HCT116 (cell line): Measurements from ENCODE around the gene POLN. TPM values are rescaled to one million over a fixed set of nuclear protein-coding genes. Genes with fewer than 3 reads are reported as not detected.

Source experiments
- ATAC-seq: fragments of 200-7000 bp; cut with Tn5 transposase; 2 replicates; pipeline ENCODE4 v1.9.1; 2020; ENCODE audit warnings: mild to moderate bottlenecking, moderate library complexity
- BruUV-seq: library from RNA; stranded (reverse); fragments of 400-500 nt; replicated peaks from 2 replicates; lab custom pipeline; 2021; lab: Mats Ljungman, UMichigan
- CTCF ChIA-PET: fragments of 300-600 bp; sonication (Branson Sonifier 250); formaldehyde crosslinking; loops from one replicate; lab custom pipeline; 2021; ENCODE audit warnings: antibody characterized with exemption; lab: Charles Lee
- POLR2A ChIA-PET: fragments of 300-600, 350-600 bp; sonication (Branson Sonifier 250); formaldehyde crosslinking; loops from one replicate; lab custom pipeline; 2021; ENCODE audit warnings: antibody characterized with exemption; lab: Charles Lee
- RAD21 ChIA-PET, 2 experiments: fragments of 300-600 bp; sonication (Branson Sonifier 250); formaldehyde crosslinking; loops; one replicate each; lab custom pipeline; 2023; ENCODE audit warnings: low total read pairs in 2 of 2; ENCODE audit not compliant: uncharacterized antibody in 2 of 2, unreplicated experiment in 2 of 2, low non-redundant PET in 1 of 2; lab: Charles Lee
- DNase-seq: peaks from one replicate; pipeline ENCODE4 v3.0.0-alpha.2; 2010; ENCODE audit warnings: low read depth, low spot score
- H2AFZ ChIP-seq: fragments of 200-600 bp; shearing (Covaris generic), sonication (generic); 2 replicates; pipeline ENCODE4 v1.6.1; 2017; ENCODE audit warnings: low read depth, mixed run types, mixed read lengths, antibody characterized with exemption, low read length; ENCODE audit not compliant: poor library complexity, severe bottlenecking
- H3K27ac ChIP-seq: 2 replicates; pipeline ENCODE4 v1.5.1; 2012; ENCODE audit warnings: low read depth, low read length
- H3K27me3 ChIP-seq: fragments of 200-600 bp; sonication (generic); 2 replicates; pipeline ENCODE4 v1.6.1; 2016; ENCODE audit warnings: mixed run types, low read length, mixed read lengths; ENCODE audit not compliant: insufficient read depth
- H3K36me3 ChIP-seq, 2 experiments: fragments of 200-500 bp in 1 of 2; fragments of 200-600 bp in 1 of 2; sonication (Bioruptor generic) in 1 of 2; sonication (generic) in 1 of 2; 2 replicates each; pipeline versions ENCODE4 v1.5.1 to v1.6.1; 2014 to 2016; ENCODE audit warnings: low read length in 2 of 2, inconsistent platforms in 1 of 2, mixed read lengths in 1 of 2, mixed run types in 1 of 2; ENCODE audit not compliant: insufficient read depth in 2 of 2, control insufficient read depth in 1 of 2
- H3K4me1 ChIP-seq, 2 experiments: fragments of 200-600 bp in 1 of 2; sonication (generic) in 1 of 2; 2 replicates each; pipeline versions ENCODE4 v1.5.1 to v1.6.1; 2012 to 2017; ENCODE audit warnings: low read length in 2 of 2, inconsistent platforms in 1 of 2, mild to moderate bottlenecking in 1 of 2, mixed read lengths in 1 of 2, mixed run types in 1 of 2, moderate library complexity in 1 of 2; ENCODE audit not compliant: insufficient read depth in 2 of 2, control insufficient read depth in 1 of 2
- H3K4me2 ChIP-seq: fragments of 200-600 bp; sonication (generic); 2 replicates; pipeline ENCODE4 v1.6.1; 2017; ENCODE audit warnings: mixed run types, low read length, mixed read lengths
- H3K4me3 ChIP-seq, 2 experiments: fragments of 200-600 bp in 1 of 2; sonication (generic) in 1 of 2; replicated peaks in 1 of 2; 2 replicates each; pipeline ENCODE4 v1.5.1; 2011 to 2016; ENCODE audit warnings: low read length in 2 of 2, control low read depth in 1 of 2, low read depth in 1 of 2, mild to moderate bottlenecking in 1 of 2, mixed read lengths in 1 of 2, mixed run types in 1 of 2
- H3K79me2 ChIP-seq: fragments of 200-600 bp; sonication (generic); 2 replicates; pipeline ENCODE4 v1.6.1; 2017; ENCODE audit warnings: mild to moderate bottlenecking, mixed run types, low read length, moderate library complexity, mixed read lengths; ENCODE audit not compliant: insufficient read depth
- H3K9ac ChIP-seq: fragments of 200-600 bp; sonication (generic); 2 replicates; pipeline ENCODE4 v1.6.1; 2016; ENCODE audit warnings: low read length, mixed read lengths
- H3K9me2 ChIP-seq: fragments of 200-600 bp; sonication (generic), shearing (Covaris generic); 2 replicates; pipeline ENCODE4 v1.6.1; 2017; ENCODE audit warnings: mixed run types, mild to moderate bottlenecking, moderate library complexity; ENCODE audit not compliant: insufficient read depth
- H3K9me3 ChIP-seq, 2 experiments: fragments of 200-500 bp in 1 of 2; fragments of 200-600 bp in 1 of 2; sonication (Bioruptor generic) in 1 of 2; sonication (generic) in 1 of 2; 2 replicates each; pipeline ENCODE4 v1.6.1; 2014 to 2017; ENCODE audit warnings: low read length in 2 of 2, mixed read lengths in 2 of 2, inconsistent platforms in 1 of 2, low read depth in 1 of 2, mild to moderate bottlenecking in 1 of 2, mixed run types in 1 of 2, moderate library complexity in 1 of 2; ENCODE audit not compliant: control insufficient read depth in 1 of 2, insufficient read depth in 1 of 2
- H4K20me1 ChIP-seq: fragments of 200-600 bp; sonication (generic), shearing (Covaris generic); 2 replicates; pipeline ENCODE4 v1.6.1; 2017; ENCODE audit warnings: mixed run types, mild to moderate bottlenecking, moderate library complexity; ENCODE audit not compliant: insufficient read depth
- ATF3 ChIP-seq: IDR thresholded peaks from 2 replicates; pipeline ENCODE4 v1.6.1; 2012
- CBX3 ChIP-seq: IDR thresholded peaks from 2 replicates; pipeline ENCODE4 v1.6.1; 2012; ENCODE audit warnings: low read depth
- CEBPB ChIP-seq: IDR thresholded peaks from 2 replicates; pipeline ENCODE4 v1.6.1; 2012; ENCODE audit warnings: low read depth
- MAX ChIP-seq: IDR thresholded peaks from 2 replicates; pipeline ENCODE4 v1.6.1; 2012
- POLR2A ChIP-seq: IDR thresholded peaks from 2 replicates; pipeline ENCODE4 v1.7.0; 2011; ENCODE audit warnings: borderline replicate concordance; ENCODE audit not compliant: insufficient read depth, insufficient read length; ENCODE audit errors: extremely low read depth
- POLR2AphosphoS5 ChIP-seq: IDR thresholded peaks from 2 replicates; pipeline ENCODE4 v1.6.1; 2011; ENCODE audit warnings: mild to moderate bottlenecking, low read depth, low read length, moderate library complexity
- RAD21 ChIP-seq: IDR thresholded peaks from 2 replicates; pipeline ENCODE4 v1.6.1; 2012; ENCODE audit warnings: low read depth, mild to moderate bottlenecking
- REST ChIP-seq: IDR thresholded peaks from 2 replicates; pipeline ENCODE4 v1.6.1; 2012; ENCODE audit warnings: low read depth
- SP1 ChIP-seq: IDR thresholded peaks from 2 replicates; pipeline ENCODE4 v1.6.1; 2012; ENCODE audit warnings: low read depth
- SRF ChIP-seq: IDR thresholded peaks from 2 replicates; pipeline ENCODE4 v1.6.1; 2012; ENCODE audit warnings: low read depth
- YY1 ChIP-seq: IDR thresholded peaks from 2 replicates; pipeline ENCODE4 v1.6.1; 2011; ENCODE audit warnings: low read length, low read depth, moderate library complexity, mild to moderate bottlenecking; ENCODE audit not compliant: insufficient replicate concordance; ENCODE audit errors: extremely low read depth
- ZFX ChIP-seq: fragments of 450-650 bp; IDR thresholded peaks from 2 replicates; pipeline ENCODE4 v1.6.1; 2017
- ZNF274 ChIP-seq: fragments of 200-500 bp; sonication (Bioruptor generic); IDR thresholded peaks from 2 replicates; pipeline ENCODE4 v1.6.1; 2014; ENCODE audit warnings: mild to moderate bottlenecking, low read depth, low read length, inconsistent platforms
- intact Hi-C: fragments of 100-400 bp; cut with micrococcal nuclease; formaldehyde crosslinking; loops from 2 replicates; pipeline ENCODE4 v1.10.0; 2022
- total RNA-seq: library from RNA; stranded (reverse); gene quantifications from one replicate; pipeline ENCODE4 v1.2.1, GENCODE V29; 2021; ENCODE audit not compliant: unreplicated experiment

Gene POLN
- total RNA-seq, 1 experiment from 2014 or later: 3.1 TPM

- no peak overlapping the region for H3K4me3 ChIP-seq
- intact Hi-C loops: no loop called here
- H3K36me3 ChIP-seq: no peaks in the 10 kb centered on the region
- no peaks in the 10 kb centered on the region for H3K9me2 ChIP-seq
- ATAC-seq: no peak
- H3K9ac ChIP-seq: no peak overlapping the region
- H3K4me1 ChIP-seq: peaks cover 6 to 10% of the 10 kb centered on the region in 2 experiments; a peak in 2 of 4 replicates
- CTCF ChIA-PET: no interaction called here
- TF ChIP-seq SRF (no peak), POLR2AphosphoS5 (no peak)
- TF ChIP-seq, all 23 proteins: peak for 0
- Histone ChIP-seq H3K9me3 (no peaks in the 10 kb centered on the region), H3K79me2 (no peaks in the 10 kb centered on the region), H2AFZ (no peak overlapping the region), H4K20me1 (no peaks in the 10 kb centered on the region), H3K27ac (no peak overlapping the region), H3K4me2 (no peak overlapping the region), H3K27me3 (no peaks in the 10 kb centered on the region)
- ChIA-PET POLR2A (interaction anchor here (0.6 kb wide), 1 partner anchor 836 kb away, joined by 4 read pairs; no protein-coding TSS in a partner anchor), RAD21 (no interaction called here)
- DNase-seq: no peak
- BruUV-seq: no TSS peak
These were observed 15.6 kb upstream of the POLN start for GRCh38 chr4:2257361-2258081.

- Histone ChIP-seq H3K4me3 (no peak overlapping the region), H2AFZ (no peak overlapping the region), H3K27ac (no peak overlapping the region), H3K36me3 (no peaks in the 10 kb centered on the region), H3K27me3 (no peaks in the 10 kb centered on the region), H3K79me2 (no peaks in the 10 kb centered on the region), H3K4me1 (peaks cover 5 to 8% of the 10 kb centered on the region in 2 experiments; a peak in 2 of 4 replicates), H3K4me2 (no peak overlapping the region), H3K9me2 (no peaks in the 10 kb centered on the region), H4K20me1 (no peaks in the 10 kb centered on the region), H3K9ac (no peak overlapping the region), H3K9me3 (no peaks in the 10 kb centered on the region)
- TF ChIP-seq YY1: no peak
- TF ChIP-seq MAX: no peak
- no peak for TF ChIP-seq ZNF274
- no peak for TF ChIP-seq POLR2A
- no peak for TF ChIP-seq ZFX
- no peak for TF ChIP-seq SP1
- TF ChIP-seq CEBPB: no peak
- TF ChIP-seq RAD21: no peak
- no peak for TF ChIP-seq REST
- TF ChIP-seq CBX3: no peak
- TF ChIP-seq ATF3: no peak
- no TSS peak for BruUV-seq
- no peak for DNase-seq
- CTCF ChIA-PET: no interaction called here
- POLR2A ChIA-PET: no interaction called here
- intact Hi-C loops: no loop called here
- ATAC-seq: no peak
- RAD21 ChIA-PET: no interaction called here
These were observed 14.9 kb upstream of the POLN start for GRCh38 chr4:2256781-2257191.
